Astrocyte of the spinal cord (primary cell): Measurements from ENCODE around the gene ANK3.

Source experiments
- DNase-seq: peaks from one replicate; pipeline ENCODE4 v3.0.0; 2011; ENCODE audit warnings: low read depth, low spot score
- H3K4me3 ChIP-seq: 2 replicates; pipeline ENCODE4 v1.5.1; 2011; ENCODE audit warnings: low read depth, mild to moderate bottlenecking, low read length, moderate library complexity
- in situ Hi-C: cut with HindIII; loops from 2 replicates; pipeline ENCODE4 v1.10.0; 2017; ENCODE audit warnings: low sequenced_read_pairs
- TF ChIP-seq, protein P1 (sequence below): IDR thresholded peaks from 2 replicates; pipeline ENCODE4 v1.5.1; 2012; ENCODE audit warnings: low read depth, mild to moderate bottlenecking, low read length, inconsistent platforms

The ANK3 gene

GRCh38 chr10:60377042-60377352, 12.7 kb downstream of the ANK3 start:
- H3K4me3 ChIP-seq: no peak overlapping the region
- TF ChIP-seq, protein P1, sequence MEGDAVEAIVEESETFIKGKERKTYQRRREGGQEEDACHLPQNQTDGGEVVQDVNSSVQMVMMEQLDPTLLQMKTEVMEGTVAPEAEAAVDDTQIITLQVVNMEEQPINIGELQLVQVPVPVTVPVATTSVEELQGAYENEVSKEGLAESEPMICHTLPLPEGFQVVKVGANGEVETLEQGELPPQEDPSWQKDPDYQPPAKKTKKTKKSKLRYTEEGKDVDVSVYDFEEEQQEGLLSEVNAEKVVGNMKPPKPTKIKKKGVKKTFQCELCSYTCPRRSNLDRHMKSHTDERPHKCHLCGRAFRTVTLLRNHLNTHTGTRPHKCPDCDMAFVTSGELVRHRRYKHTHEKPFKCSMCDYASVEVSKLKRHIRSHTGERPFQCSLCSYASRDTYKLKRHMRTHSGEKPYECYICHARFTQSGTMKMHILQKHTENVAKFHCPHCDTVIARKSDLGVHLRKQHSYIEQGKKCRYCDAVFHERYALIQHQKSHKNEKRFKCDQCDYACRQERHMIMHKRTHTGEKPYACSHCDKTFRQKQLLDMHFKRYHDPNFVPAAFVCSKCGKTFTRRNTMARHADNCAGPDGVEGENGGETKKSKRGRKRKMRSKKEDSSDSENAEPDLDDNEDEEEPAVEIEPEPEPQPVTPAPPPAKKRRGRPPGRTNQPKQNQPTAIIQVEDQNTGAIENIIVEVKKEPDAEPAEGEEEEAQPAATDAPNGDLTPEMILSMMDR: no peak
- in situ Hi-C loops: no loop called here
- no peak for DNase-seq

GRCh38 chr10:60376221-60377041, 13.2 kb downstream of the ANK3 start:
- no peak overlapping the region for H3K4me3 ChIP-seq
- TF ChIP-seq, protein P1: no peak
- DNase-seq: no peak
- in situ Hi-C loops: no loop called here

- TF ChIP-seq, protein P1: no peak
These were observed 14.2 kb downstream of the ANK3 start for GRCh38 chr10:60375293-60376004.

GRCh38 chr10:60374836-60375235, 14.8 kb downstream of the ANK3 start:
- TF ChIP-seq, protein P1: no peak
- DNase-seq: no peak
- in situ Hi-C loops: no loop called here
- no peak overlapping the region for H3K4me3 ChIP-seq

More at GRCh38 chr10:60375293-60376004, 14.2 kb downstream of the ANK3 start:
- DNase-seq: no peak
- no peak overlapping the region for H3K4me3 ChIP-seq
- in situ Hi-C loops: no loop called here

GRCh38 chr10:60372436-60372835, 17.2 kb downstream of the ANK3 start:
- H3K4me3 ChIP-seq: no peak overlapping the region
- DNase-seq: no peak
- in situ Hi-C loops: no loop called here
- TF ChIP-seq, protein P1: no peak

GRCh38 chr10:60369547-60369930, 20.1 kb downstream of the ANK3 start:
- DNase-seq: no peak
- in situ Hi-C loops: no loop called here

More at GRCh38 chr10:60369547-60369930, 20.1 kb downstream of the ANK3 start:
- TF ChIP-seq, protein P1: no peak
- H3K4me3 ChIP-seq: no peak overlapping the region
